Spleen (tissue), 7 donors: ENCODE measurements around the gene LTC4S.

ENCODE experiments used
- POLR2A ChIP-seq, 3 donors: fragments of 450-650 bp; IDR thresholded peaks; one replicate each; pipeline ENCODE4 v1.5.1; 2017; ENCODE audit warnings: antibody characterized with exemption in 3 of 3, mild to moderate bottlenecking in 1 of 3
- POLR2AphosphoS5 ChIP-seq, 3 donors: sonication (generic); formaldehyde crosslinking; IDR thresholded peaks; one replicate each; pipeline ENCODE4 v1.5.1; 2017; ENCODE audit warnings: antibody characterized with exemption in 3 of 3
- TF ChIP-seq, protein P1 (sequence below), 11 experiments: fragments of 200-600 bp in 7 of 11; fragments of 450-650 bp in 4 of 11; sonication (generic) in 4 of 11; IDR thresholded peaks in 8 of 11; conservative IDR thresholded peaks in 3 of 11; 1 replicate in 7 of 11; 2 replicates in 4 of 11; pipeline versions ENCODE4 v1.4.0 to v1.8.0; 2016 to 2021; ENCODE audit warnings: antibody characterized with exemption in 11 of 11, inconsistent platforms in 4 of 11, mild to moderate bottlenecking in 1 of 11
- donor health status: DM: no; HTN: no; CAD: no; lungs with moderate emphysema.
- donor health status: DM: no; HTN: no; CAD: no.
- donor health status: DM: no; HTN: no; CAD: no.

DNA sequence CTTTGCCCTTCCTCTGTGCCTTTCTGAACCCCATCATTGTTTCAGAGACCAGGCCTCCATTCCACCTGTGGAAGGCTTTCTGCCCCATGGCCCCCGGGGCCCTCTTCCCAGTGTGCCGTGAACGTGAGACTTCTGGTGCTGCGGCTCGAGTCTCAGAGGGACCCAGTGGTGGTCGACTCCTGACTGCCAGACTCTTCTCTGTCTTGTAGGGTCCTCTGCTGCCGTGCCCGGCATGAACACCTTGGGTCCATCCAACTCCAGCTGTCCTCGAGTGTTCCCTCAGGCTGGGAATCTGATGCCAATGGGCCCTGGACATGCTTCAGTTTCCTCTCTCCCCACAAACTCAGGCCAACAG, 20.1 kb upstream of the LTC4S start:
- TF ChIP-seq, protein P1, sequence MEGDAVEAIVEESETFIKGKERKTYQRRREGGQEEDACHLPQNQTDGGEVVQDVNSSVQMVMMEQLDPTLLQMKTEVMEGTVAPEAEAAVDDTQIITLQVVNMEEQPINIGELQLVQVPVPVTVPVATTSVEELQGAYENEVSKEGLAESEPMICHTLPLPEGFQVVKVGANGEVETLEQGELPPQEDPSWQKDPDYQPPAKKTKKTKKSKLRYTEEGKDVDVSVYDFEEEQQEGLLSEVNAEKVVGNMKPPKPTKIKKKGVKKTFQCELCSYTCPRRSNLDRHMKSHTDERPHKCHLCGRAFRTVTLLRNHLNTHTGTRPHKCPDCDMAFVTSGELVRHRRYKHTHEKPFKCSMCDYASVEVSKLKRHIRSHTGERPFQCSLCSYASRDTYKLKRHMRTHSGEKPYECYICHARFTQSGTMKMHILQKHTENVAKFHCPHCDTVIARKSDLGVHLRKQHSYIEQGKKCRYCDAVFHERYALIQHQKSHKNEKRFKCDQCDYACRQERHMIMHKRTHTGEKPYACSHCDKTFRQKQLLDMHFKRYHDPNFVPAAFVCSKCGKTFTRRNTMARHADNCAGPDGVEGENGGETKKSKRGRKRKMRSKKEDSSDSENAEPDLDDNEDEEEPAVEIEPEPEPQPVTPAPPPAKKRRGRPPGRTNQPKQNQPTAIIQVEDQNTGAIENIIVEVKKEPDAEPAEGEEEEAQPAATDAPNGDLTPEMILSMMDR (IDR thresholded peaks at IDR 0.05 in 8 of 11, conservative IDR thresholded peaks at IDR 0.05 in 3 of 11) = no peak
- TF ChIP-seq POLR2AphosphoS5 (IDR thresholded peaks at IDR 0.05) (no peak), POLR2A (IDR thresholded peaks at IDR 0.05) (no peak)
